ENCODE measurements around the gene ARHGEF17. TPM values are rescaled to one million over a fixed set of nuclear protein-coding genes. Genes with fewer than 3 reads are reported as not detected.

Gene ARHGEF17
- total and polyA plus RNA-seq, 9 donors: 23.8 to 64.4 (median 49.0) TPM

GRCh38 chr11:73398132-73398526, 90.1 kb downstream of the ARHGEF17 start:
- no peaks in the 10 kb centered on the region for H3K27me3 ChIP-seq (ENCODE audit: control insufficient read depth, insufficient read depth, low read length)
- no peak overlapping the region for H3K27ac ChIP-seq (ENCODE audit: low read length)
- H3K4me3 ChIP-seq (ENCODE audit: low read length): no peak overlapping the region
- peak; percentile 11 for DNase-seq
- peaks cover 9% of the 10 kb centered on the region for H3K4me1 ChIP-seq (ENCODE audit: control insufficient read depth, insufficient read depth, low read length)
- H3K9me3 ChIP-seq (replicated peaks; ENCODE audit: control insufficient read depth, low read depth, low read length): no peaks in the 10 kb centered on the region
- H3K36me3 ChIP-seq (ENCODE audit: control insufficient read depth, insufficient read depth, low read length): peaks cover 12% of the 10 kb centered on the region
- 74% methylated on average over 5 of the region's 5 CpGs for WGBS (ENCODE audit: insufficient coverage)

GRCh38 chr11:73398721-73399120, 90.6 kb downstream of the ARHGEF17 start:
- H3K4me3 ChIP-seq (ENCODE audit: low read length): no peak overlapping the region
- no peaks in the 10 kb centered on the region for H3K9me3 ChIP-seq (replicated peaks; ENCODE audit: control insufficient read depth, low read depth, low read length)
- H3K36me3 ChIP-seq (ENCODE audit: control insufficient read depth, insufficient read depth, low read length): peaks cover 12% of the 10 kb centered on the region
- H3K27me3 ChIP-seq (ENCODE audit: control insufficient read depth, insufficient read depth, low read length): no peaks in the 10 kb centered on the region
- H3K4me1 ChIP-seq (ENCODE audit: control insufficient read depth, insufficient read depth, low read length): peaks cover 9% of the 10 kb centered on the region
- 86% methylated on average over 1 of the region's 2 CpGs for WGBS (ENCODE audit: insufficient coverage)
- peak; percentile 3 for DNase-seq
- no peak overlapping the region for H3K27ac ChIP-seq (ENCODE audit: low read length)

- H3K4me1 ChIP-seq (ENCODE audit: control insufficient read depth, insufficient read depth, low read length): peaks cover 9% of the 10 kb centered on the region
- WGBS (ENCODE audit: insufficient coverage): 11% methylated on average over 2 of the region's 6 CpGs
- peak; percentile 26 for DNase-seq
- H3K36me3 ChIP-seq (ENCODE audit: control insufficient read depth, insufficient read depth, low read length): peaks cover 12% of the 10 kb centered on the region
- no peak overlapping the region for H3K4me3 ChIP-seq (ENCODE audit: low read length)
- H3K9me3 ChIP-seq (replicated peaks; ENCODE audit: control insufficient read depth, low read depth, low read length): no peaks in the 10 kb centered on the region
- no peaks in the 10 kb centered on the region for H3K27me3 ChIP-seq (ENCODE audit: control insufficient read depth, insufficient read depth, low read length)
- H3K27ac ChIP-seq (ENCODE audit: low read length): no peak overlapping the region
Measured at GRCh38 chr11:73399159-73399590, 91.1 kb downstream of the ARHGEF17 start.

GRCh38 chr11:73399636-73400035, 91.6 kb downstream of the ARHGEF17 start:
- WGBS (ENCODE audit: insufficient coverage): 87% methylated on average over 3 of the region's 4 CpGs
- H3K27ac ChIP-seq (ENCODE audit: low read length): no peak overlapping the region
- H3K9me3 ChIP-seq (replicated peaks; ENCODE audit: control insufficient read depth, low read depth, low read length): no peaks in the 10 kb centered on the region
- no peaks in the 10 kb centered on the region for H3K27me3 ChIP-seq (ENCODE audit: control insufficient read depth, insufficient read depth, low read length)
- H3K4me3 ChIP-seq (ENCODE audit: low read length): no peak overlapping the region
- peaks cover 11% of the 10 kb centered on the region for H3K4me1 ChIP-seq (ENCODE audit: control insufficient read depth, insufficient read depth, low read length)
- H3K36me3 ChIP-seq (ENCODE audit: control insufficient read depth, insufficient read depth, low read length): peaks cover 12% of the 10 kb centered on the region
- no peak for DNase-seq

- H3K4me3 ChIP-seq (ENCODE audit: low read length): no peak overlapping the region
- no peak overlapping the region for H3K27ac ChIP-seq (ENCODE audit: low read length)
- no peaks in the 10 kb centered on the region for H3K27me3 ChIP-seq (ENCODE audit: control insufficient read depth, insufficient read depth, low read length)
- DNase-seq: peak; percentile 4
- H3K36me3 ChIP-seq (ENCODE audit: control insufficient read depth, insufficient read depth, low read length): peaks cover 9% of the 10 kb centered on the region
- H3K9me3 ChIP-seq (replicated peaks; ENCODE audit: control insufficient read depth, low read depth, low read length): no peaks in the 10 kb centered on the region
- 92% methylated on average over 5 of the region's 6 CpGs for WGBS (ENCODE audit: insufficient coverage)
- peaks cover 15% of the 10 kb centered on the region for H3K4me1 ChIP-seq (ENCODE audit: control insufficient read depth, insufficient read depth, low read length)
Measured at GRCh38 chr11:73400293-73400692, 92.2 kb downstream of the ARHGEF17 start.

GRCh38 chr11:73401217-73401923, 93.3 kb downstream of the ARHGEF17 start:
- H3K27ac ChIP-seq (ENCODE audit: low read length): no peak overlapping the region
- no peak overlapping the region for H3K4me3 ChIP-seq (ENCODE audit: low read length)
- peak; percentile 13 for DNase-seq
- peaks cover 15% of the 10 kb centered on the region for H3K36me3 ChIP-seq (ENCODE audit: control insufficient read depth, insufficient read depth, low read length)
- no peaks in the 10 kb centered on the region for H3K27me3 ChIP-seq (ENCODE audit: control insufficient read depth, insufficient read depth, low read length)
- 83% methylated on average over 2 of the region's 3 CpGs for WGBS (ENCODE audit: insufficient coverage)
- H3K4me1 ChIP-seq (ENCODE audit: control insufficient read depth, insufficient read depth, low read length): peaks cover 15% of the 10 kb centered on the region
- H3K9me3 ChIP-seq (replicated peaks; ENCODE audit: control insufficient read depth, low read depth, low read length): no peaks in the 10 kb centered on the region

- DNase-seq: peak; percentile 7
- H3K36me3 ChIP-seq (ENCODE audit: control insufficient read depth, insufficient read depth, low read length): peaks cover 18% of the 10 kb centered on the region
- WGBS (ENCODE audit: insufficient coverage): 76% methylated on average over 11 of the region's 15 CpGs
- peaks cover 18% of the 10 kb centered on the region for H3K4me1 ChIP-seq (ENCODE audit: control insufficient read depth, insufficient read depth, low read length)
- H3K4me3 ChIP-seq (ENCODE audit: low read length): no peak overlapping the region
- no peak overlapping the region for H3K27ac ChIP-seq (ENCODE audit: low read length)
- no peaks in the 10 kb centered on the region for H3K27me3 ChIP-seq (ENCODE audit: control insufficient read depth, insufficient read depth, low read length)
- H3K9me3 ChIP-seq (replicated peaks; ENCODE audit: control insufficient read depth, low read depth, low read length): no peaks in the 10 kb centered on the region
Measured at GRCh38 chr11:73401924-73402833, 94.1 kb downstream of the ARHGEF17 start.

GRCh38 chr11:73402834-73403185, 94.7 kb downstream of the ARHGEF17 start:
- Histone ChIP-seq H3K4me1 (ENCODE audit: control insufficient read depth, insufficient read depth, low read length) (peaks cover 18% of the 10 kb centered on the region), H3K27me3 (ENCODE audit: control insufficient read depth, insufficient read depth, low read length) (no peaks in the 10 kb centered on the region), H3K4me3 (ENCODE audit: low read length) (no peak overlapping the region), H3K36me3 (ENCODE audit: control insufficient read depth, insufficient read depth, low read length) (peaks cover 24% of the 10 kb centered on the region), H3K27ac (ENCODE audit: low read length) (no peak overlapping the region), H3K9me3 (replicated peaks; ENCODE audit: control insufficient read depth, low read depth, low read length) (no peaks in the 10 kb centered on the region)
- DNase-seq: peak; percentile 30
- no CpG with 5 or more reads among the region's 1 CpG for WGBS (ENCODE audit: insufficient coverage)

GRCh38 chr11:73403541-73403940, 95.5 kb downstream of the ARHGEF17 start:
- WGBS (ENCODE audit: insufficient coverage): 88% methylated on average over 3 of the region's 5 CpGs

GRCh38 chr11:73404048-73404447, 96.0 kb downstream of the ARHGEF17 start:
- Histone ChIP-seq H3K4me1 (ENCODE audit: control insufficient read depth, insufficient read depth, low read length) (peaks cover 14% of the 10 kb centered on the region), H3K27me3 (ENCODE audit: control insufficient read depth, insufficient read depth, low read length) (no peaks in the 10 kb centered on the region), H3K27ac (ENCODE audit: low read length) (no peak overlapping the region), H3K9me3 (replicated peaks; ENCODE audit: control insufficient read depth, low read depth, low read length) (no peaks in the 10 kb centered on the region), H3K36me3 (ENCODE audit: control insufficient read depth, insufficient read depth, low read length) (peaks cover 30% of the 10 kb centered on the region), H3K4me3 (ENCODE audit: low read length) (no peak overlapping the region)
- peak; percentile 73 for DNase-seq
- 80% methylated on average over 1 of the region's 4 CpGs for WGBS (ENCODE audit: insufficient coverage)

More at GRCh38 chr11:73403541-73403940, 95.5 kb downstream of the ARHGEF17 start:
- Histone ChIP-seq H3K4me3 (ENCODE audit: low read length) (no peak overlapping the region), H3K4me1 (ENCODE audit: control insufficient read depth, insufficient read depth, low read length) (peaks cover 18% of the 10 kb centered on the region), H3K36me3 (ENCODE audit: control insufficient read depth, insufficient read depth, low read length) (peaks cover 28% of the 10 kb centered on the region), H3K27me3 (ENCODE audit: control insufficient read depth, insufficient read depth, low read length) (no peaks in the 10 kb centered on the region), H3K9me3 (replicated peaks; ENCODE audit: control insufficient read depth, low read depth, low read length) (no peaks in the 10 kb centered on the region), H3K27ac (ENCODE audit: low read length) (no peak overlapping the region)
- peak; percentile 5 for DNase-seq
